Vagina (tissue), 2 donors: ENCODE results near the gene OSBPL1A. TPM values are rescaled to one million over a fixed set of nuclear protein-coding genes. Genes with fewer than 3 reads are reported as not detected.
A peak's percentile ranks its signal among the peaks of the same experiment; 100 is the strongest.

ENCODE experiments used
- DNase-seq, 2 donors: peaks; one replicate each; pipeline ENCODE4 v3.0.0-alpha.2; 2017; ENCODE audit errors: extremely low spot score in 2 of 2
- H3K27ac ChIP-seq: fragments of 200-600 bp; sonication (generic); one replicate; pipeline ENCODE4 v1.5.1; 2019
- H3K27me3 ChIP-seq: fragments of 200-600 bp; sonication (generic); one replicate; pipeline ENCODE4 v1.5.1; 2019
- H3K36me3 ChIP-seq, 2 donors: fragments of 200-600 bp; sonication (generic); one replicate each; pipeline ENCODE4 v1.5.1; 2017 to 2019
- H3K4me1 ChIP-seq: fragments of 200-600 bp; sonication (generic); one replicate; pipeline ENCODE4 v1.5.1; 2019
- H3K4me3 ChIP-seq, 2 donors: fragments of 200-600 bp; sonication (generic); 1 replicate in 1 of 2; 2 replicates in 1 of 2; pipeline ENCODE4 v1.5.1; 2016 to 2019
- H3K9me3 ChIP-seq: fragments of 200-600 bp; sonication (generic); one replicate; pipeline ENCODE4 v1.5.1; 2019
- POLR2A ChIP-seq, 2 donors: fragments of 450-650 bp; IDR thresholded peaks; one replicate each; pipeline ENCODE4 v1.6.1; 2017; ENCODE audit warnings: antibody characterized with exemption in 2 of 2, mild to moderate bottlenecking in 2 of 2, moderate library complexity in 2 of 2
- POLR2AphosphoS5 ChIP-seq, 2 donors: sonication (generic); formaldehyde crosslinking; IDR thresholded peaks; one replicate each; pipeline ENCODE4 v1.9.0; 2017; ENCODE audit warnings: antibody characterized with exemption in 2 of 2, mild to moderate bottlenecking in 2 of 2, low read depth in 1 of 2; ENCODE audit not compliant: insufficient read depth in 1 of 2
- intact Hi-C: fragments of 100-400 bp; cut with DNase I; formaldehyde crosslinking; loops from one replicate; pipeline ENCODE4 v1.15.1; 2023
- total RNA-seq: library from RNA; depleted of rRNA; stranded (reverse); fragments of >200 nt; gene quantifications from one replicate; pipeline ENCODE4 v1.2.3, GENCODE V29; 2016
- TF ChIP-seq, protein P1 (sequence below), 3 experiments: fragments of 450-650 bp in 2 of 3; fragments of 200-600 bp in 1 of 3; sonication (generic) in 1 of 3; IDR thresholded peaks; one replicate each; pipeline ENCODE4 v1.5.1; 2017 to 2019; ENCODE audit warnings: antibody characterized with exemption in 3 of 3, mild to moderate bottlenecking in 2 of 3, moderate library complexity in 2 of 3

OSBPL1A gene
- total RNA-seq, 1 donor from 2014 or later: 33.9 TPM

DNA sequence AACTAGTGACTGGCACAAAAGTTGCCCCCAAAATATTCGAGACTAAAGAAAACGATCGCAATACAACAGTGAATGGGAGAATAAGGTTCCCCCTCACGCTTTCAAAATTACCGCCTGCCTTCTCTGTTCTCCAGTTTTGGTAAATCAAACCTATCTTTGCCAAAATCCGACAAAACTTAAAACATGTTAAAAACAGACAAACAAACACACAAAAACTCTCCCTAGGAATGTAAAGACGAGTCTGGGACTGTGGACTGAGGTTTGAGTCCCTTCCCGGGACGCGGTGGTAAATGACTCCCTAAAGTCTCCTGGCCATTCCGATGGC lies 28.4 kb upstream of the OSBPL1A start:
- Histone ChIP-seq H3K4me1 (peaks cover 12% of the 10 kb centered on the region), H3K4me3 (peak overlapping the region; percentile 66 to 74), H3K36me3 (peaks cover 0 to 1% of the 10 kb centered on the region in 2 donors), H3K27ac (peak overlapping the region; percentile 77), H3K27me3 (no peaks in the 10 kb centered on the region), H3K9me3 (no peaks in the 10 kb centered on the region)
- TF ChIP-seq POLR2A (IDR thresholded peaks at IDR 0.05) (no peak), POLR2AphosphoS5 (IDR thresholded peaks at IDR 0.05; ENCODE audit: insufficient read depth in 1 of 2, low read depth in 1 of 2) (no peak)
- TF ChIP-seq, protein P1, sequence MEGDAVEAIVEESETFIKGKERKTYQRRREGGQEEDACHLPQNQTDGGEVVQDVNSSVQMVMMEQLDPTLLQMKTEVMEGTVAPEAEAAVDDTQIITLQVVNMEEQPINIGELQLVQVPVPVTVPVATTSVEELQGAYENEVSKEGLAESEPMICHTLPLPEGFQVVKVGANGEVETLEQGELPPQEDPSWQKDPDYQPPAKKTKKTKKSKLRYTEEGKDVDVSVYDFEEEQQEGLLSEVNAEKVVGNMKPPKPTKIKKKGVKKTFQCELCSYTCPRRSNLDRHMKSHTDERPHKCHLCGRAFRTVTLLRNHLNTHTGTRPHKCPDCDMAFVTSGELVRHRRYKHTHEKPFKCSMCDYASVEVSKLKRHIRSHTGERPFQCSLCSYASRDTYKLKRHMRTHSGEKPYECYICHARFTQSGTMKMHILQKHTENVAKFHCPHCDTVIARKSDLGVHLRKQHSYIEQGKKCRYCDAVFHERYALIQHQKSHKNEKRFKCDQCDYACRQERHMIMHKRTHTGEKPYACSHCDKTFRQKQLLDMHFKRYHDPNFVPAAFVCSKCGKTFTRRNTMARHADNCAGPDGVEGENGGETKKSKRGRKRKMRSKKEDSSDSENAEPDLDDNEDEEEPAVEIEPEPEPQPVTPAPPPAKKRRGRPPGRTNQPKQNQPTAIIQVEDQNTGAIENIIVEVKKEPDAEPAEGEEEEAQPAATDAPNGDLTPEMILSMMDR (IDR thresholded peaks at IDR 0.05): no peak
- intact Hi-C loops: no loop called here
- no peak for DNase-seq

DNA sequence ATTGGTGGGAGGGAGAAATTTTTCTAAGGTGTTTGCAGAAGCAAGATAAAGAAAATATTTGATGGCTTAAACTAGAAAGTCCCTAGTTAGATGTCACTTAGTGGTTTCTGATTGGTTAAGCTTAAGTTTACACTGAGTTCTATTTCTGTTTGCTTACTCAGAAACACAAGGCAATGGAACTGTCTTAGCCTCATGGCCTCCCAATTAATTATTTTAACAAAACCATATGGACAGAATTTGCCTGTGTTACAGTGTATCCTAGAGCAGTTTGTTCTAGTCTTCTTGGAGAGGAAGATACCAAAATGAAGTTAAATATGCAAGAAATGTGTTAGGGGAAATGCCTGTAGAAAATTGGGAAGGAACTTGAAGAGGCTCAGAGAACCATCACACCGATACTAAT lies 24.2 kb upstream of the OSBPL1A start:
- H3K9me3 ChIP-seq: no peaks in the 10 kb centered on the region
- TF ChIP-seq POLR2AphosphoS5 (IDR thresholded peaks at IDR 0.05; ENCODE audit: insufficient read depth in 1 of 2, low read depth in 1 of 2) (no peak), POLR2A (IDR thresholded peaks at IDR 0.05) (no peak)
- TF ChIP-seq, protein P1 (IDR thresholded peaks at IDR 0.05): no peak
- H3K4me1 ChIP-seq: no peaks in the 10 kb centered on the region
- H3K27ac ChIP-seq: no peak overlapping the region
- DNase-seq: no peak
- no peaks in the 10 kb centered on the region for H3K27me3 ChIP-seq
- no peak overlapping the region for H3K4me3 ChIP-seq
- intact Hi-C loops: no loop called here
- H3K36me3 ChIP-seq: no peaks in the 10 kb centered on the region

DNA sequence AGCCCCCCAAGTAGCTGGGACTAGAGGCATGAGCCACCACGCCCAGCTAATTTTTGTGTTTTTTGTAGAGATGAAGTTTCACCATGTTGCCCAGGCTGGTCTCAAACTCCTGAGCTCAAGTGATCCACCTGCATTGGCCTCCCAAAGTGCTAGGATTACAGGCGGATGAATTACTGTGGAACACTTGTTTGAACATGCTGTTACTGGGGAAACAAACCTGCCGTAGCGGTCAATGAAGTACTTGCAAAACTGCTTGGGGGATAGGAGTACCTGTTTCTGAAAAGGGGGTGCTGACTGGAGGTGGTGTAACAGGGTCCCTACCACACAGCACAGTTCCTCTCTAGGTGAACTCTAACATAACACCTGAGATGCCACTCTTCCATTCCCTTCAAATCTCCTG lies 22.9 kb upstream of the OSBPL1A start:
- DNase-seq: no peak
- Histone ChIP-seq H3K9me3 (no peaks in the 10 kb centered on the region), H3K4me1 (no peaks in the 10 kb centered on the region), H3K36me3 (no peaks in the 10 kb centered on the region), H3K27me3 (no peaks in the 10 kb centered on the region), H3K27ac (no peak overlapping the region), H3K4me3 (no peak overlapping the region)
- intact Hi-C loops: no loop called here
- TF ChIP-seq, protein P1 (IDR thresholded peaks at IDR 0.05): no peak
- TF ChIP-seq POLR2A (IDR thresholded peaks at IDR 0.05) (no peak), POLR2AphosphoS5 (IDR thresholded peaks at IDR 0.05; ENCODE audit: insufficient read depth in 1 of 2, low read depth in 1 of 2) (no peak)

DNA sequence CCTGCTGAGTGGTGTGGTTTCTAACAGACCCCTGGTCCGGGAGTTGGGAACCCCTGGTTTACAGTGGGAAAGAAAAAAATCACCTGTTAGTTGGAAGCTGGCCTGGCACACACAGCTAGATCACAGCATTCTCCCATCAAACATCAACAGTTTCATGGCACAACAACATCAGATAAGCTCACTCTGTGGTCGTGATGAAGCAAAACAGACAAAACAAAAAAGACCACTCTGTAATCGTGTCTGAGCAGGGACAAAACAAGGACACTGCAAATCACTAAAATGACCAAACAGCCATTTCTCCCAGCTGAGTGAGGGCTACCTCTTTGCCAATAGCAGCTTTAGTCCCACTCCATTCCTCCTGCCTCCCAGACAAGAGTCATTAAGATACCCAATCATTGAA lies 19.9 kb upstream of the OSBPL1A start:
- intact Hi-C loops: no loop called here
- Histone ChIP-seq H3K9me3 (no peaks in the 10 kb centered on the region), H3K27me3 (no peaks in the 10 kb centered on the region), H3K4me1 (no peaks in the 10 kb centered on the region), H3K4me3 (no peak overlapping the region), H3K36me3 (no peaks in the 10 kb centered on the region), H3K27ac (no peak overlapping the region)
- DNase-seq: no peak
- no peak for TF ChIP-seq POLR2AphosphoS5 (IDR thresholded peaks at IDR 0.05; ENCODE audit: insufficient read depth in 1 of 2, low read depth in 1 of 2)
- no peak for TF ChIP-seq POLR2A (IDR thresholded peaks at IDR 0.05)
- TF ChIP-seq, protein P1 (IDR thresholded peaks at IDR 0.05): no peak

DNA sequence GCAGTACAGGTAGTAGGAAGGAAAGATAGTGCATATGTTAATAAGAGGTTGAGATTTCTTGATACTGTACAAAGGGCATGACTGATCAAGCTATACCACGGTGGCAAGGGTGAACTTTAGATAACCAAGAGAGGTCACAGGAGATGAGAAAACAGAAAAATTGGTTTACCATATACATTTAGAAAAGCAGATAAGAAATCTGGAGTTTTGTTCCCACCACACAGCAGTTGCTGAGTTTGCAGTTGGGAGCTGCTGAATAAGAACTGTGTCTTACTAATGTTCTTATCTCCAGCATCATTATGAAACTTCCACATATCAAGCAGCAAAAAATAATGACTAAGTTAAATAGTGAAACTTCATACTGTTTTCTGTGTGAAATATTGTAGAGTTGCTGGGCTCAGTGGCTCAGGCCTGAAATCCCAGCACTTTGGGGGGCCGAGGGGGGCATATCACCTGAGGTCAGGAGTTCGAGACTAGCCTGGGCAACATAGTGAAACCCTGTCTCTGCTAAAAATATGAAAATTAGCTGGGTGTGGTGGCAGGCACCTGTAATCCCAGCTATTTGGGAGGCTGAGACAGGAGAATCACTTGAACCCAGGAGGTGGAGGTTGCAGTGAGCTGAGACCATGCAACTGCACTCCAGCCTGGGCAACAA lies 16.9 kb upstream of the OSBPL1A start:
- Histone ChIP-seq H3K27ac (no peak overlapping the region), H3K27me3 (no peaks in the 10 kb centered on the region), H3K4me1 (no peaks in the 10 kb centered on the region), H3K4me3 (no peak overlapping the region), H3K9me3 (no peaks in the 10 kb centered on the region), H3K36me3 (no peaks in the 10 kb centered on the region)
- DNase-seq: no peak
- intact Hi-C loops: no loop called here
- TF ChIP-seq POLR2A (IDR thresholded peaks at IDR 0.05) (no peak), POLR2AphosphoS5 (IDR thresholded peaks at IDR 0.05; ENCODE audit: insufficient read depth in 1 of 2, low read depth in 1 of 2) (no peak)
- TF ChIP-seq, protein P1 (IDR thresholded peaks at IDR 0.05): no peak
